NOMO-1 treated with DMSO at 0.1 percent for 48 hours (cell line): ENCODE data around the gene DAPL1.
A peak's percentile ranks its signal among the peaks of the same experiment; 100 is the strongest.

ENCODE experiments used
- DNase-seq: peaks from one replicate; lab custom pipeline; 2025; ENCODE audit not compliant: unreplicated experiment; lab: John Stamatoyannopoulos, UW

Gene DAPL1

GRCh38 chr2:158776231-158776630 is 18.9 kb upstream of the DAPL1 start:
- DNase-seq = no peak

DNA sequence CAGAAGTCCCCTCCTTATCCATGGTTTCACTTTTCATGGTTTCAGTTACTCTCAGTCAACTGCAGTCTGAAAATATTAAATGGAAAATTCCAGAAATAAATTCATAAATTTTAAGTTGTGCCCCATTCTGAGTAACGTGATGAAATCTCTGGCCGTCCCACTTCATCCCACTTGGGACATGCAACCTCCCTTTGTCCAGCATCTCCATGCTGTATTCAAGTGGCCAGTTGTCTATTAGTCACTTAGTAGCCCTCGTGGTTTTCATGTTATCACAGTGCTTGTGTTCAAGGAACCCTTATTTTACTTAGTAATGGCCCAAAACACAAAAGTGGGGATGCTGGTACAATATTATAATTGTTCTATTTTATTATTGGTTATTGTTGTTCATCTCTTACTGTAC is 18.0 kb upstream of the DAPL1 start:
- no peak for DNase-seq

- no peak for DNase-seq
These were observed 16.9 kb upstream of the DAPL1 start for GRCh38 chr2:158778243-158778642.

- no peak for DNase-seq
These were observed 15.5 kb upstream of the DAPL1 start for GRCh38 chr2:158779621-158780020.

GRCh38 chr2:158781353-158781961 is 13.7 kb upstream of the DAPL1 start:
- DNase-seq = no peak

GRCh38 chr2:158782136-158782535 is 13.0 kb upstream of the DAPL1 start:
- DNase-seq = no peak

GRCh38 chr2:158782616-158783015 is 12.5 kb upstream of the DAPL1 start:
- DNase-seq = no peak

- DNase-seq = peak; percentile 13
These were observed 11.2 kb upstream of the DAPL1 start for GRCh38 chr2:158783923-158784322.

DNA sequence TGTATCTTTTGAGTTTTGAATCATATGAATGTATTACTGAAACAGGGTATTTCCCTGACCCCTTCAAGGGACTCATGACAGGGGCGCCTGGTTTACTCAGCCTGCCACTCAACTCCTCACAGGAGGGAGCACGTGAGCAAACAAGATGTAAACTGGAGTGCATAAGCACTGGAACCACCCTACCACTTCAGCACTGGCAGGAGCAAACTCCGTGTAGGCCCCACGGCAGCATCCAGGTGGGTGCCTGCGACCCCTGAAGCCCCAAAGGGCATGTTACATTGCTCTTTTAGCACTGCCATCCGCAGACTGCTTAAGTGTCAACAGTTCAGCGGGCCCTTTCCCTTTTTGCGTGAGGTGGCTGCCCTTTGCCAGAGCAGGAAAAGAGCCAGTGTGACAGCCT is 8.2 kb upstream of the DAPL1 start:
- no peak for DNase-seq

GRCh38 chr2:158788951-158789350 is 6.2 kb upstream of the DAPL1 start:
- DNase-seq = no peak

DNA sequence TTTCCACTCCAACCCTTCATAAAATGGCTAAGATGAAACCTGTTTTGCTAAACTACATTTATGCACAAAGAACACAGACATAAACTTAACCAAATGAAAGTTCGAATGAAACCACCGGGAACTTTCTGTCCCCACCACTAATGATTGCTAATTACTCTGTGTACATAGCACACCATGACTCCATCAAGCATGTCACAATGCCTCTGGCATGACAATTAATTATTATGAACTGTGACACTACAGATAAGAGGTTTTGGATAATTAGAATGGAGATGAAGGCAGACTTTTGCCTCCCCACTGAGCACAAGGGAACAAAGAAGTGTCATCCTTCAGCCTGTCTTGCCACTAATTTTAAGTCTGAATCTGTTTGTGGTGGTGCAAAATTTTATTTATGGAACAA is 1.5 kb downstream of the DAPL1 start:
- peak; percentile 3 for DNase-seq

GRCh38 chr2:158797963-158798700 is 3.0 kb downstream of the DAPL1 start:
- no peak for DNase-seq

DNA sequence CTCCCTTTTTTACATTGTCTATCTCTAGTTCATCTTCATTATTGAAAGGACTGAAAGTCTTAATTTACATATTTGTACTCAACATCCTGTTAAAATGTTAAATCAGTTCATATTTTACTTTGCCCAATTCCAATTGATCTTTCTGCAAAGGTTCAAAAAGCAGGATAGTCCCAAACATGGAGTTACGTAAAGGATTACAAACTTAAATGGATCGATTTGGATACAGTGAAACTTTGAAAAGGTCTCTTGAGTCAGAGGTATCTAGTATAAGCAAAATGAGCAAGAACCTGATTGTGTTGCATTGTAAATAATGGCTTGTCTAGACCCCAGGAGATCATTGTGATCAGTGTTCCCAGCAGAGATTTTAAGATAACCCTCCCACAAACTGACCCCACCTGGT is 4.1 kb downstream of the DAPL1 start:
- no peak for DNase-seq

DNA sequence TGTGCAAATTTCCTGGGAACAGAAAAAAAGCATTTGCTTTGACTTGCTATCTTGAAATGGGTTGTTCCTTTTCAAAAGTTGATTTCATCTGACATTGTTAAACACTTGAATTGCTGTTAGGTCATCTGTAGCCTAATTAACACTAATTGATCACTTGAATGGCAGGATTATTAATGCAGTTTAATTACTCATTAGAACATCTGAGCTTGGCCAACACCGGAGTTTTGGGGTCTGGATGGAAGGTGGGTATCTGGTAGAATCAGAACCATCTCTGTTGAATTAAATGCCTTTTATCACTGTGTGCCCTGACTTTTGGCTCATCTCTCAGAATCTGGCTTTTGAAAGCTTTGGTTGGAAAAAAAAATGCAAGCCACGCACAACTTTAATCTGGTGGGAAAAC is 8.4 kb downstream of the DAPL1 start:
- no peak for DNase-seq

GRCh38 chr2:158805255-158805654 is 10.1 kb downstream of the DAPL1 start:
- no peak for DNase-seq

- no peak for DNase-seq
These were observed 10.8 kb downstream of the DAPL1 start for GRCh38 chr2:158805936-158806335.

GRCh38 chr2:158806941-158807340 is 11.8 kb downstream of the DAPL1 start:
- no peak for DNase-seq

GRCh38 chr2:158808426-158808825 is 13.3 kb downstream of the DAPL1 start:
- DNase-seq = no peak

DNA sequence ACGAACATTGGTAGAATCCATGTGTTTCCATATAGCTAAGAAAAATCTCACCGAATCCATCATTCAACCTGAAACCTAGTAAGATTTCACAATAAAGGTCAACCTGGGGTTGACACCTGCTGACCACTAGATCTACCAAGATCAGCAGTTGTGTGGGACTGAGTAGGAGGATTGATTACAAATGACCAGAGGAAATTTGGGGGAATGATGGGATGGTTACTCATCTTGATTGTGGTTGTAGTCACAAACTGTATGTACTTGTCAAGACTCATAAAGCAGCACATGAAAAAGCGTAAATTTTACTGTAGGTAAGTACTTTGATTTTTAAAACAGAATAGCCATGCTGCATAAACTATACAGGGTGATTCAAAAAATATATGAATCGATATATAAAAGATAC is 14.7 kb downstream of the DAPL1 start:
- no peak for DNase-seq

GRCh38 chr2:158810731-158811460 is 15.8 kb downstream of the DAPL1 start:
- no peak for DNase-seq

- DNase-seq = no peak
These were observed 20.0 kb downstream of the DAPL1 start for GRCh38 chr2:158815166-158815565.

GRCh38 chr2:158815658-158816057 is 20.5 kb downstream of the DAPL1 start:
- no peak for DNase-seq
